Tibial nerve (tissue), 4 donors: ENCODE results near the gene MARF1. TPM values are rescaled to one million over a fixed set of nuclear protein-coding genes. Genes with fewer than 3 reads are reported as not detected.

Experiments used
- DNase-seq, 2 donors: peaks; one replicate each; pipeline ENCODE4 v3.0.0-alpha.2; 2019; ENCODE audit warnings: low spot score in 2 of 2
- H3K27ac ChIP-seq, 4 donors: fragments of 200-600 bp; sonication (generic) in 3 of 4; one replicate each; pipeline ENCODE4 v1.5.1; 2017 to 2019; ENCODE audit warnings: mild to moderate bottlenecking in 1 of 4
- H3K27me3 ChIP-seq, 2 donors: fragments of 200-600 bp; sonication (generic) in 1 of 2; one replicate each; pipeline versions ENCODE4 v1.5.1 to v1.6.0; 2017 to 2019
- H3K36me3 ChIP-seq, 3 donors: fragments of 200-600 bp; sonication (generic); one replicate each; pipeline ENCODE4 v1.5.1; 2018 to 2019
- H3K4me1 ChIP-seq, 4 donors: fragments of 200-600 bp; sonication (generic) in 3 of 4; one replicate each; pipeline ENCODE4 v1.5.1; 2017 to 2019
- H3K4me3 ChIP-seq, 4 donors: fragments of 200-600 bp; sonication (generic) in 3 of 4; one replicate each; pipeline ENCODE4 v1.5.1; 2017 to 2019; ENCODE audit warnings: mild to moderate bottlenecking in 1 of 4, moderate library complexity in 1 of 4
- H3K9me3 ChIP-seq, 4 donors: fragments of 200-600 bp; sonication (generic) in 3 of 4; one replicate each; pipeline ENCODE4 v1.5.1; 2017 to 2019
- EP300 ChIP-seq, 2 donors: sonication (generic); formaldehyde crosslinking; IDR thresholded peaks; one replicate each; pipeline ENCODE4 v1.6.1; 2017; ENCODE audit warnings: antibody characterized with exemption in 2 of 2, mild to moderate bottlenecking in 1 of 2
- POLR2A ChIP-seq, 2 donors: fragments of 450-650 bp; IDR thresholded peaks; one replicate each; pipeline ENCODE4 v1.6.1; 2017; ENCODE audit warnings: antibody characterized with exemption in 2 of 2, mild to moderate bottlenecking in 2 of 2, moderate library complexity in 2 of 2
- WGBS, 2 donors: methylation state at CpG; one replicate each; pipeline ENCODE4 v1.1.5; 2018; 5-methylcytosine and 5-hydroxymethylcytosine counted together
- total RNA-seq, 4 donors: library from RNA; depleted of rRNA; stranded (reverse); fragments of >200 nt; gene quantifications; one replicate each; pipeline ENCODE4 v1.1.0, GENCODE V29; 2016
- TF ChIP-seq, protein P1 (sequence below), 5 experiments: fragments of 200-600 bp in 3 of 5; fragments of 450-650 bp in 2 of 5; sonication (generic) in 3 of 5; IDR thresholded peaks; one replicate each; pipeline ENCODE4 v1.5.1; 2016 to 2019; ENCODE audit warnings: antibody characterized with exemption in 5 of 5, mild to moderate bottlenecking in 3 of 5, moderate library complexity in 2 of 5

Gene MARF1
- total RNA-seq, 4 donors from 2014 or later, result 44.6 to 57.5 (median 54.4) TPM

DNA sequence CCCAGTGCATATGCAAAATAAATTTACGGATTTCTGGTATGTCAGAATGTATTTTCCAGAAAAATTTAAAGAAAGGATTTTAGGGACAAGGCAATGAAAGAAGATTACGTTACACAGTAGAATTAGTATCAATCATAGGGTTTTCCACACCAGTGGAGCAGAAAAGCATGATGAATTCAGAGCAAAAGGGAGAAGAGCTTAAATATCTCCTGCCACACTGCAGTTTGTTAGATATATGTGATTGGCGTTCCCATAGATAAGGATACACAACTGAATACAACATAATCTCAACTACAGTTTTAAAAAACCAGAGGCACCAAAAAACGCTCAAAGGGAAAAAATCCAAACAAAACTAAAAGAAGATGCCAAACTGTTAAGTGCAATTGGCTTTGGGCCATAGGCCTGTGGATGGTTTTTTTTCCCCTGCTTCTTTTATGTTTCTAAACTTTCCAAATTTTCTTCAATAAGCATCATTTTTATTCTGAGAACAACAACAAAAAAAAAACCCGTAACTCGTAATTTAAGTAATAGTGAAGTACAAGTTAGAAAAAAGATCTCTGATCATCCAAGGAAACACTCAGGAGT lies 22.3 kb downstream of the MARF1 start:
- DNase-seq, result no peak
- peaks cover 11 to 98% (median 33%) of the 10 kb centered on the region in 3 donors for H3K36me3 ChIP-seq
- TF ChIP-seq POLR2A (IDR thresholded peaks at IDR 0.05) (no peak), EP300 (IDR thresholded peaks at IDR 0.05) (no peak)
- TF ChIP-seq, protein P1, sequence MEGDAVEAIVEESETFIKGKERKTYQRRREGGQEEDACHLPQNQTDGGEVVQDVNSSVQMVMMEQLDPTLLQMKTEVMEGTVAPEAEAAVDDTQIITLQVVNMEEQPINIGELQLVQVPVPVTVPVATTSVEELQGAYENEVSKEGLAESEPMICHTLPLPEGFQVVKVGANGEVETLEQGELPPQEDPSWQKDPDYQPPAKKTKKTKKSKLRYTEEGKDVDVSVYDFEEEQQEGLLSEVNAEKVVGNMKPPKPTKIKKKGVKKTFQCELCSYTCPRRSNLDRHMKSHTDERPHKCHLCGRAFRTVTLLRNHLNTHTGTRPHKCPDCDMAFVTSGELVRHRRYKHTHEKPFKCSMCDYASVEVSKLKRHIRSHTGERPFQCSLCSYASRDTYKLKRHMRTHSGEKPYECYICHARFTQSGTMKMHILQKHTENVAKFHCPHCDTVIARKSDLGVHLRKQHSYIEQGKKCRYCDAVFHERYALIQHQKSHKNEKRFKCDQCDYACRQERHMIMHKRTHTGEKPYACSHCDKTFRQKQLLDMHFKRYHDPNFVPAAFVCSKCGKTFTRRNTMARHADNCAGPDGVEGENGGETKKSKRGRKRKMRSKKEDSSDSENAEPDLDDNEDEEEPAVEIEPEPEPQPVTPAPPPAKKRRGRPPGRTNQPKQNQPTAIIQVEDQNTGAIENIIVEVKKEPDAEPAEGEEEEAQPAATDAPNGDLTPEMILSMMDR (IDR thresholded peaks at IDR 0.05), result no peak
- H3K4me1 ChIP-seq, result no peaks in the 10 kb centered on the region
- no peaks in the 10 kb centered on the region for H3K9me3 ChIP-seq
- H3K27me3 ChIP-seq, result no peaks in the 10 kb centered on the region
- H3K4me3 ChIP-seq, result no peak overlapping the region
- H3K27ac ChIP-seq, result no peak overlapping the region
- WGBS, 2 donors, result 70 to 77% methylated on average over 6 of the region's 6 CpGs

DNA sequence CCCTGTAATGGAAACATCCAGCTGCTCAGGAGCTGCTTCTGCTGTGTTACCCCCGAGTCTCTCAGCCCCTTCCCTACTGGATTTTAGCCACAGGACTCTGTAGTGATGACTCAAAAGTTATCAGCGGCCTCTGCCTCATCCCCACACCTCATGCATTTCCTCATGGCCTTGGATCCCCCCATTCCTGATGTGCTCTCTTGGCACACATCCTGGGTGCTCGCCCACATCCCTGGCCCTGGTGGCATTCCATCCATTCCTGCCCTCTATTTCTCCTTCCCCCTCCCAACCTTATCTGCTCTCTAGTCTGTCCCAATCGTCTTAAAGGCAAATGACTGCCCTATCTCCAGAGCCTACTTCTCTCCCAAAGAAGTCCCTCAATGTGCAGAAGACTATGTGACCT lies 24.6 kb downstream of the MARF1 start:
- no peak overlapping the region for H3K4me3 ChIP-seq
- TF ChIP-seq, protein P1 (IDR thresholded peaks at IDR 0.05), result no peak
- TF ChIP-seq EP300 (IDR thresholded peaks at IDR 0.05), result no peak
- TF ChIP-seq POLR2A (IDR thresholded peaks at IDR 0.05), result no peak
- no peaks in the 10 kb centered on the region for H3K9me3 ChIP-seq
- H3K27ac ChIP-seq, result peak overlapping the region in 2 of 4 donors; percentile 51 to 61
- H3K27me3 ChIP-seq, result no peaks in the 10 kb centered on the region
- WGBS, 2 donors, result 67 to 71% methylated on average over 4 of the region's 4 CpGs
- no peak for DNase-seq
- peaks cover 7 to 98% (median 14%) of the 10 kb centered on the region in 3 donors for H3K36me3 ChIP-seq
- H3K4me1 ChIP-seq, result no peaks in the 10 kb centered on the region

DNA sequence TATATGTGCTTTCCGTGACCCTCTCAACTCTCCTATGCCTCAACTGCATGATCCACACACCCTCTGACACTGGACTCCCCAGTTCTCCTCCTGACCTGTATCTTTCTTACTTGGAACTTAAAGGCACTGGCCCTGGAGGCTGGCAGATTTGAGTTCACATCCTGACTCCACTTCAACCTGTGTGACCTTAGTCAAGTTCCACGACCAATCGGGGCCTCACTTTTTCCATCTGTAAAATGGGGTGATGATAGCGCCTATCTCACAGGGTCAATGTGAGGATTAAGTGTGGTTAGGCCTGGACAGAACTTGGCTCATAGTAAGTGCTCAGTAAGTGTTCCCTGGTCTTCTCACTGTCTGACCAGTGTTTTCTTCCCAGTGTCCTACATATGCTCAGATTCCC lies 25.1 kb downstream of the MARF1 start:
- peak overlapping the region in 2 of 4 donors; percentile 51 to 61 for H3K27ac ChIP-seq
- H3K9me3 ChIP-seq, result no peaks in the 10 kb centered on the region
- no peaks in the 10 kb centered on the region for H3K4me1 ChIP-seq
- H3K27me3 ChIP-seq, result no peaks in the 10 kb centered on the region
- no peak overlapping the region for H3K4me3 ChIP-seq
- no peak for DNase-seq
- 98 to 100% methylated on average over 4 of the region's 4 CpGs for WGBS, 2 donors
- peaks cover 5 to 99% (median 14%) of the 10 kb centered on the region in 3 donors for H3K36me3 ChIP-seq
- TF ChIP-seq, protein P1 (IDR thresholded peaks at IDR 0.05), result no peak
- TF ChIP-seq POLR2A (IDR thresholded peaks at IDR 0.05) (no peak), EP300 (IDR thresholded peaks at IDR 0.05) (no peak)

DNA sequence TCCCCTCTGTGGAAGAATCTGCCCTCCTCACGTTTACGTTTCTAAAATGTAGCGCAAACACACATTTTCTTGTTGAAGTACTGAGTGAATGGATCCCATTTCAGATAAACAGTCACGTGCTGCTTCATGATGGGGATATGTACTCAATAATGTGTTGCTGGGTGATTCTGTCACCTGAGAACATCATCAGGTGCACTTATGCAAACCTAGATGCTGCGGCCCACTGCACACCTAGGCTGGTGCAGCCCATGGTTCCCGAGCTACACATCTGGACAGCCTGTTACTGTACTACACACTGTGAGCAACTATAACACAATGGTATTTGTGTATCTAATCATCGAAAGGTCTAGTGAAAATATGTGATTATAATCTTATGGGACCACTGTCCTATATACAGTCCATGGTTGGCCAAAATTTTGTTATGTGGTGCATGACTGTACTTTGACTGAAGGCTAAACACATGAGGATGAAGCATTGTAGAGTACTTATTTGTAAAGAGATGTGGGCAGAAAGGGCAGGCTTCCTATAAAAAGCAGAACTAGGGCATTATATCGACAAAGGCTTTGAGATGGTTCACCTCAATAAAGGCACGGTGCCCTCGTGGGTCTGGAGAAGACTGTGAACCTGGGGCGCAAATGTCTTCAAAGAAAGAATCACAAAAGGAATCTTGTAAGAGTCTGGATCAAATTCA lies 26.3 kb downstream of the MARF1 start:
- WGBS, 2 donors, result 92 to 95% methylated on average over 11 of the region's 11 CpGs
- Histone ChIP-seq H3K9me3 (no peaks in the 10 kb centered on the region), H3K4me1 (no peaks in the 10 kb centered on the region), H3K4me3 (no peak overlapping the region), H3K27me3 (no peaks in the 10 kb centered on the region), H3K27ac (peak overlapping the region in 1 of 4 donors; percentile 2), H3K36me3 (peaks cover 5 to 99% (median 16%) of the 10 kb centered on the region in 3 donors)
- no peak for DNase-seq
- no peak for TF ChIP-seq EP300 (IDR thresholded peaks at IDR 0.05)

DNA sequence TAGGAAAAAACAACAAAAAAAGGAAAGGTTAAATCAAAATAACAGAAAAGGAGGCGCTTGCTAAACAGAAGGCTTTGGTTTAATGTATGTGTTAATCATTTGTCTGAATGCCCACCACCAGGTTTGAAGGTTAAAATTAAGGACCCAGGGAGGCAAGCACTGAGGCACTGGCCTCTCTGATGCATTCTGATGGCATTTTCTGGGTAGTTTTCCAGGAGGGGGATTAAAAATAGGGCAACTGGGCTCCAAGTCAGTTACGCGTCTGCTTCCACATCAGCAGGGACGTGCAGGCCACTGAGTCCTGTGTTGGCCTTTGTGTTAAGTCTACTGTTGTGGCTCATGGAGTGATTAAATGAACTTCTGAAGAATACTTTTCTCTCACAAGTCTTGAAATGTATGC lies 26.9 kb downstream of the MARF1 start:
- Histone ChIP-seq H3K36me3 (peaks cover 5 to 99% (median 14%) of the 10 kb centered on the region in 3 donors), H3K9me3 (no peaks in the 10 kb centered on the region), H3K4me3 (no peak overlapping the region), H3K27me3 (no peaks in the 10 kb centered on the region), H3K27ac (peak overlapping the region in 1 of 4 donors; percentile 2), H3K4me1 (no peaks in the 10 kb centered on the region)
- WGBS, 2 donors, result 90 to 92% methylated on average over 4 of the region's 4 CpGs
- TF ChIP-seq EP300 (IDR thresholded peaks at IDR 0.05) (no peak), POLR2A (IDR thresholded peaks at IDR 0.05) (no peak)
- TF ChIP-seq, protein P1 (IDR thresholded peaks at IDR 0.05), result no peak
- no peak for DNase-seq
